ENCODE data around the gene PCMTD2.

The PCMTD2 gene

DNA sequence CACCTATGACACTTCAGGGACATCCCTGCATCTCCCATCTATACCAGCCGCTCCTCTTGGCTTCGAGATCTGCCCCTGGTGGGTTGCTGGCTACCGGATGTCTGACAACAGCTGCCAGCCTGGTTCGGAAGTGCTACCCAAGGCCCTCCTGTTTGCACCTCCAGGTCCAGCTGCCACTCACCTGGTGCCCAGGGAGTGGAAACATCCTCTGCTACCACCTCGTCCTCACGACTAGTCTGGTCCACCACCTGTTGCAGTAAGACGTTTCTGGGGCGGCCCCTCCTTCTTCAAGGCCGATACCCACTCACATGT is 8.3 kb upstream of the PCMTD2 start:
- no peaks in the 10 kb centered on the region for H3K4me1 ChIP-seq (ENCODE audit: control insufficient read depth in 1 of 2, insufficient read depth in 1 of 2, low read depth in 1 of 2, low read length in 1 of 2)
- peaks cover 85% of the 10 kb centered on the region for H3K27me3 ChIP-seq
- no peaks in the 10 kb centered on the region for H3K36me3 ChIP-seq
- TF ChIP-seq, protein P1, sequence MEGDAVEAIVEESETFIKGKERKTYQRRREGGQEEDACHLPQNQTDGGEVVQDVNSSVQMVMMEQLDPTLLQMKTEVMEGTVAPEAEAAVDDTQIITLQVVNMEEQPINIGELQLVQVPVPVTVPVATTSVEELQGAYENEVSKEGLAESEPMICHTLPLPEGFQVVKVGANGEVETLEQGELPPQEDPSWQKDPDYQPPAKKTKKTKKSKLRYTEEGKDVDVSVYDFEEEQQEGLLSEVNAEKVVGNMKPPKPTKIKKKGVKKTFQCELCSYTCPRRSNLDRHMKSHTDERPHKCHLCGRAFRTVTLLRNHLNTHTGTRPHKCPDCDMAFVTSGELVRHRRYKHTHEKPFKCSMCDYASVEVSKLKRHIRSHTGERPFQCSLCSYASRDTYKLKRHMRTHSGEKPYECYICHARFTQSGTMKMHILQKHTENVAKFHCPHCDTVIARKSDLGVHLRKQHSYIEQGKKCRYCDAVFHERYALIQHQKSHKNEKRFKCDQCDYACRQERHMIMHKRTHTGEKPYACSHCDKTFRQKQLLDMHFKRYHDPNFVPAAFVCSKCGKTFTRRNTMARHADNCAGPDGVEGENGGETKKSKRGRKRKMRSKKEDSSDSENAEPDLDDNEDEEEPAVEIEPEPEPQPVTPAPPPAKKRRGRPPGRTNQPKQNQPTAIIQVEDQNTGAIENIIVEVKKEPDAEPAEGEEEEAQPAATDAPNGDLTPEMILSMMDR (IDR thresholded peaks at IDR 0.05) = no peak
- H3K27ac ChIP-seq = no peak overlapping the region
- H3K4me3 ChIP-seq (ENCODE audit: low read depth in 1 of 2, low read length in 1 of 2) = no peak overlapping the region
- H3K9me3 ChIP-seq = no peaks in the 10 kb centered on the region

DNA sequence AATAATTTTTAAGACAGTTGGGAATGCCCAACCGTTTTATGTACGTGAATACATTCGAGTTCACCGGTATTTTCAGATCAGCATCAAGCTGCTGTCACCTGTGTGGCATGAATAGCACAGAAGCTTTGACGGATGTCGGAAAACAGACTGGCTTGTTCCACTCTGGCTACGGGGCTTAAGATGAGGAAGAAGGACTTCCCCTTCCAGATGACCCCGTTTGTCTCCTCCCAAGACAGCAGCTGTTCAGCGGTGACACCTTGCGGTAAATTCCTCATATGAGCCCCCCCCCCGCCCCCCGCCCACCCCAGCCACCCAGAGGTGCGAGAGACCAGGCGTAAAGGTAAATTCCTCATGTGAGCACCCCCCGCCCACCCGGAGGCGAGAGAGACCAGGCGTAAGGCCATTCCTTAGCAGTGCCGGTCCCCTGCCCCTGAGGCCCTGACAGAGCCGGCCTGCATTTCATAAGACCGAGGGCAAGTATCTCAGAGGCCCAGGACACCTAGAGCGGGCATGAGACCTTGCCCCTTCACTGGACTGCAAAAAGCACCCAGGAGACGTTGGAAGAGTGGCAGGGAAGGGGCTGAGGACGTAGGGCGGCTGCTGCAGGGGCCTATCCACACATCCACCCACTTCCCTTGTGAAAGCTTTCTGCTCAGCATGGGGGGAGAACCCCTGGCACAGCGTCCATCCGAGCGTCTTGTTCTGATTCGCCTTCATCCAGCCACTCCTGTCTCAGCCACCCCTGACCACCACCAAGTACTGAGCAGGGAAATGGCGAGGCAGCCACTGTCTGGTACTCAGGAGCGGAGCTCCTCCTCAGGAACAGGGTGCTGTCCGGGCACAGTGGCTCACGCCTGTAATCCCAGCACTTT is 7.3 kb upstream of the PCMTD2 start:
- Histone ChIP-seq H3K9me3 (no peaks in the 10 kb centered on the region), H3K4me1 (ENCODE audit: control insufficient read depth in 1 of 2, insufficient read depth in 1 of 2, low read depth in 1 of 2, low read length in 1 of 2) (no peaks in the 10 kb centered on the region), H3K4me3 (ENCODE audit: low read depth in 1 of 2, low read length in 1 of 2) (no peak overlapping the region), H3K27me3 (peaks cover 87% of the 10 kb centered on the region), H3K36me3 (no peaks in the 10 kb centered on the region), H3K27ac (no peak overlapping the region)
- TF ChIP-seq, protein P1 (IDR thresholded peaks at IDR 0.05) = no peak

DNA sequence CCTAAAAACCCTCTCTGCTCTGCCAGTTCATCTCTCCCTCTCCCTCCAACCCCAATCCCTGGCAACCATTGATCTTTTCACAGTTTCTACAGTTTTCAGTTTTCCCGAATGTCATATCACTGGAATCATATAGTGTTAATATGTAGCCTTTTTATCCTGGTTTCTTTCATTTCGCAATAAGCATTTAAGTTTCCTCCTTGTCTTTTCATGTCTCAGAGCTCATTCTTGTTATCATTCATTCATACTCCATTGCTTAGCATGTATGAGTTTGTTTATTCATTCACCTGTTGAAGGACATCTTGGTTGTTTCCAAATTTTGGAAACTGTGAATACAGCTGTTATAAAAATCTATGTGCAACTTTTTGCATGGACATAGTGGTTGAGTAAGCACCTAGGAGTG is 5.5 kb upstream of the PCMTD2 start:
- Histone ChIP-seq H3K9me3 (no peaks in the 10 kb centered on the region), H3K4me1 (ENCODE audit: control insufficient read depth in 1 of 2, insufficient read depth in 1 of 2, low read depth in 1 of 2, low read length in 1 of 2) (peaks cover 3 to 4% of the 10 kb centered on the region in 2 experiments), H3K27me3 (peaks cover 75% of the 10 kb centered on the region), H3K27ac (no peak overlapping the region), H3K36me3 (no peaks in the 10 kb centered on the region), H3K4me3 (ENCODE audit: low read depth in 1 of 2, low read length in 1 of 2) (no peak overlapping the region)
- TF ChIP-seq, protein P1 (IDR thresholded peaks at IDR 0.05) = no peak

DNA sequence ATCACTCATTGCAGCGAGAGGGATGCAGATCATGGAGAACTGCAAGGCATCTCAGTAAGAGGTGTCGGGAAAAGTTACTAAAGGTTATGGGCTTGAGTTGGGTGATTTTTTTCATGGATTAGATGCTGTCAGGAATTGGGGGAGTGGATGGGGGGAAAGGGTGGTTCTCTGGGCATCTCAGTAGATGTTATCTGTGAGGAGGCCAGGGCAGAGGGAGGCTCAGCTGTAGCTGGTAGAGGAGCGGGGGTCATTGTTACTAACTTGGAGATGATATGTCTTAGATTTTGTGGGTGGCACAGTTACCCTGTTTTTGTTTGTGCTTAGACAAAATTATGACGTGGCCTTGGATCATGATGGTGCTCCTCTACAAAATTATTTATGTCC is 2.6 kb upstream of the PCMTD2 start:
- Histone ChIP-seq H3K4me3 (ENCODE audit: low read depth in 1 of 2, low read length in 1 of 2) (no peak overlapping the region), H3K9me3 (no peaks in the 10 kb centered on the region), H3K36me3 (no peaks in the 10 kb centered on the region), H3K27ac (no peak overlapping the region), H3K27me3 (peaks cover 46% of the 10 kb centered on the region), H3K4me1 (ENCODE audit: control insufficient read depth in 1 of 2, insufficient read depth in 1 of 2, low read depth in 1 of 2, low read length in 1 of 2) (peaks cover 14 to 21% of the 10 kb centered on the region in 2 experiments)
- TF ChIP-seq, protein P1 (IDR thresholded peaks at IDR 0.05) = no peak

DNA sequence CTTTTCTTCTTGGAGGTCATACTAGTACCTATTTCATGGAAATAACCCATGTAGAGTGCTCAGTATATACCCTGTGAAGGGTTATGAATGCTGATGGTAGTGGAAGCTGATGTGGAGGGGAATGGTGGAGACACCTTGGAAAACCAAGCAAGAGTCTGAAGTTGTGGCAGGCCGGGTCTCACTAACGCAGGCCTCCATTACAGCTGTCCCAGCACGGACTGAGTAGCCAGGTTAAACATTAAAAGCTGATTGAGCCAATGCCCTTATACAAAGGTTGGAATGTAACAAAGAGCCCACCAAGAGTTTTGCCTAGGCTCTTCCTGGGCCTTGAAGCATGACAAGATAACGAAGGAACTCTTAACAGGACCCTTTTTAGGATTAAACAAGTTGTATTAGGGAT is 2.1 kb upstream of the PCMTD2 start:
- TF ChIP-seq, protein P1 (IDR thresholded peaks at IDR 0.05) = no peak
- Histone ChIP-seq H3K9me3 (no peaks in the 10 kb centered on the region), H3K27ac (no peak overlapping the region), H3K36me3 (no peaks in the 10 kb centered on the region), H3K4me1 (ENCODE audit: control insufficient read depth in 1 of 2, insufficient read depth in 1 of 2, low read depth in 1 of 2, low read length in 1 of 2) (peaks cover 14 to 21% of the 10 kb centered on the region in 2 experiments), H3K27me3 (peaks cover 42% of the 10 kb centered on the region), H3K4me3 (ENCODE audit: low read depth in 1 of 2, low read length in 1 of 2) (no peak overlapping the region)
